Activated CD8-positive, alpha-beta T cell treated with anti-CD3 and anti-CD28 coated beads for 36 hours (primary cell): Measurements from ENCODE around the gene CAND2. TPM values are rescaled to one million over a fixed set of nuclear protein-coding genes. Genes with fewer than 3 reads are reported as not detected.
"Not testable (repeated sequence)": the region's sequence is repeated elsewhere in the genome, so short reads cannot be mapped to it uniquely, and the experiment has no call there.

ENCODE experiments used
- ATAC-seq: fragments of 200-7000 bp; cut with Tn5 transposase; one replicate; pipeline ENCODE4 v1.10.0; 2021; ENCODE audit warnings: mild to moderate bottlenecking, moderate library complexity
- CTCF ChIA-PET: fragments of 350-600 bp; sonication (Branson Sonifier 250); formaldehyde crosslinking; loops from one replicate; lab custom pipeline; 2021; ENCODE audit warnings: antibody characterized with exemption; lab: Charles Lee
- POLR2A ChIA-PET: fragments of 350-600 bp; sonication (Branson Sonifier 250); formaldehyde crosslinking; loops from one replicate; lab custom pipeline; 2021; ENCODE audit warnings: antibody characterized with exemption; lab: Charles Lee
- DNase-seq: peaks from one replicate; pipeline ENCODE4 v3.0.0-alpha.2; 2020
- H3K27ac Mint-ChIP-seq: one replicate; pipeline ENCODE4 v1.8.0; 2021; ENCODE audit warnings: mild to moderate bottlenecking, mixed read lengths
- H3K27me3 Mint-ChIP-seq: one replicate; pipeline ENCODE4 v1.8.0; 2021; ENCODE audit warnings: mixed read lengths
- H3K36me3 Mint-ChIP-seq: one replicate; pipeline ENCODE4 v1.8.0; 2021; ENCODE audit warnings: low read depth, mixed read lengths
- H3K4me1 Mint-ChIP-seq: one replicate; pipeline ENCODE4 v1.8.0; 2021; ENCODE audit warnings: low read depth, mixed read lengths
- H3K4me3 Mint-ChIP-seq: one replicate; pipeline ENCODE4 v1.8.0; 2021; ENCODE audit warnings: mild to moderate bottlenecking, moderate library complexity, mixed read lengths
- H3K9me3 Mint-ChIP-seq: one replicate; pipeline ENCODE4 v1.8.0; 2021; ENCODE audit warnings: mixed read lengths
- CTCF ChIP-seq: fragments of 200-600 bp; IDR thresholded peaks from one replicate; pipeline ENCODE4 v1.8.0; 2022; ENCODE audit warnings: antibody characterized with exemption, mild to moderate bottlenecking
- intact Hi-C: fragments of 100-400 bp; cut with micrococcal nuclease; formaldehyde crosslinking; loops from one replicate; pipeline ENCODE4 v1.10.0; 2022
- total RNA-seq, 2 experiments: library from RNA; stranded (reverse); gene quantifications; one replicate each; pipeline ENCODE4 v1.2.3, GENCODE V29; 2021

The CAND2 gene
- total RNA-seq, 2 experiments from 2014 or later: 1.5 to 1.9 TPM

GRCh38 chr3:12852201-12852600, 55.7 kb downstream of the CAND2 start:
- no peak overlapping the region for H3K4me3 Mint-ChIP-seq
- CTCF ChIA-PET: interaction anchor here (1.3 to 2.2 kb wide), 2 partner anchors 11 to 39 kb away, joined by 4 to 10 read pairs; partner anchors contain the start of gene RPL32
- intact Hi-C loops: no loop called here
- no peak for TF ChIP-seq CTCF
- POLR2A ChIA-PET: interaction anchor here (2.2 kb wide), 1 partner anchor 12 kb away, joined by 16 read pairs; the partner anchor contains the start of gene RPL32
- no peaks in the 10 kb centered on the region for H3K4me1 Mint-ChIP-seq
- H3K27ac Mint-ChIP-seq: no peak overlapping the region
- no peak for ATAC-seq
- no peak for DNase-seq
- H3K36me3 Mint-ChIP-seq: no peaks in the 10 kb centered on the region
- H3K27me3 Mint-ChIP-seq: peaks cover 5% of the 10 kb centered on the region
- H3K9me3 Mint-ChIP-seq: no peaks in the 10 kb centered on the region

GRCh38 chr3:12853847-12854246, 57.4 kb downstream of the CAND2 start:
- ATAC-seq, H3K27me3 Mint-ChIP-seq, intact Hi-C loops, H3K27ac Mint-ChIP-seq, H3K4me1 Mint-ChIP-seq, H3K4me3 Mint-ChIP-seq, H3K36me3 Mint-ChIP-seq, POLR2A ChIA-PET, H3K9me3 Mint-ChIP-seq, DNase-seq: not testable (repeated sequence)
- CTCF ChIA-PET: interaction anchor here (1.3 to 2.0 kb wide), 2 partner anchors 12 to 14 kb away, joined by 4 to 7 read pairs; no protein-coding TSS in a partner anchor

GRCh38 chr3:12854565-12854964, 58.1 kb downstream of the CAND2 start:
- no peaks in the 10 kb centered on the region for H3K36me3 Mint-ChIP-seq
- intact Hi-C loops: no loop called here
- DNase-seq (no peak), ATAC-seq (no peak)
- ChIA-PET CTCF (interaction anchor here (1.3 to 2.0 kb wide), 2 partner anchors 13 to 14 kb away, joined by 4 to 7 read pairs; no protein-coding TSS in a partner anchor), POLR2A (interaction anchor here (2.2 kb wide), 1 partner anchor 13 kb away, joined by 12 read pairs; the partner anchor contains the start of gene RPL32)
- no peak overlapping the region for H3K4me3 Mint-ChIP-seq
- H3K9me3 Mint-ChIP-seq: no peaks in the 10 kb centered on the region
- no peak overlapping the region for H3K27ac Mint-ChIP-seq
- no peaks in the 10 kb centered on the region for H3K4me1 Mint-ChIP-seq
- H3K27me3 Mint-ChIP-seq: peaks cover 5% of the 10 kb centered on the region
- TF ChIP-seq CTCF: no peak

- DNase-seq: no peak
- no peak for TF ChIP-seq CTCF
- ChIA-PET POLR2A (interaction anchor here (2.2 kb wide), 1 partner anchor 15 kb away, joined by 12 read pairs; the partner anchor contains the start of gene RPL32), CTCF (no interaction called here)
- Mint-ChIP-seq H3K27me3 (peaks cover 2% of the 10 kb centered on the region), H3K4me1 (no peaks in the 10 kb centered on the region), H3K4me3 (no peak overlapping the region), H3K27ac (no peak overlapping the region), H3K9me3 (no peaks in the 10 kb centered on the region), H3K36me3 (no peaks in the 10 kb centered on the region)
- intact Hi-C loops: no loop called here
- no peak for ATAC-seq
Measured at GRCh38 chr3:12856626-12857025, 60.1 kb downstream of the CAND2 start.

GRCh38 chr3:12859840-12860239, 63.4 kb downstream of the CAND2 start:
- ChIA-PET CTCF (interaction anchor here (0.7 to 1.5 kb wide), 2 partner anchors 17 to 125 kb away, joined by 3 to 4 read pairs; no protein-coding TSS in a partner anchor), POLR2A (interaction anchor here (0.6 kb wide), 1 partner anchor 34 kb away, joined by 3 read pairs; no protein-coding TSS in a partner anchor)
- H3K27ac Mint-ChIP-seq: no peak overlapping the region
- ATAC-seq (no peak), DNase-seq (no peak)
- no peak for TF ChIP-seq CTCF
- H3K4me1 Mint-ChIP-seq: no peaks in the 10 kb centered on the region
- H3K27me3 Mint-ChIP-seq: no peaks in the 10 kb centered on the region
- intact Hi-C loops: no loop called here
- H3K4me3 Mint-ChIP-seq: no peak overlapping the region
- H3K9me3 Mint-ChIP-seq: no peaks in the 10 kb centered on the region
- H3K36me3 Mint-ChIP-seq: no peaks in the 10 kb centered on the region
